HEK293 (cell line): ENCODE results near the gene EHMT1.
A peak's percentile ranks its signal among the peaks of the same experiment; 100 is the strongest.
"Not testable (repeated sequence)": the region's sequence is repeated elsewhere in the genome, so short reads cannot be mapped to it uniquely, and the experiment has no call there.

Experiments used
- CTCF ChIA-PET: fragments of 350-600 bp; formaldehyde crosslinking; extraction: SDS; loops from one replicate; lab custom pipeline; 2021; ENCODE audit warnings: antibody characterized with exemption; lab: Yijun Ruan, JAX
- POLR2A ChIA-PET: fragments of 300-600 bp; formaldehyde crosslinking; extraction: SDS; loops from one replicate; lab custom pipeline; 2020; ENCODE audit warnings: antibody characterized with exemption, inconsistent platforms; lab: Yijun Ruan, JAX
- H3K27ac ChIP-seq: fragments of 200-500 bp; sonication (Bioruptor generic); 2 replicates; pipeline ENCODE4 v1.5.1; 2014; ENCODE audit warnings: low read depth, low read length, control low read depth, inconsistent platforms; ENCODE audit errors: extremely low read depth
- H3K36me3 ChIP-seq, 2 experiments: fragments of 200-500 bp in 1 of 2; sonication (Bioruptor generic) in 1 of 2; 1 replicate in 1 of 2; 2 replicates in 1 of 2; pipeline ENCODE4 v1.5.1; 2014 to 2017; ENCODE audit warnings: inconsistent platforms in 2 of 2, low read length in 2 of 2; ENCODE audit not compliant: control insufficient read depth in 2 of 2, insufficient read depth in 1 of 2
- H3K4me1 ChIP-seq: fragments of 200-500 bp; sonication (Bioruptor generic); 2 replicates; pipeline ENCODE4 v1.5.1; 2014; ENCODE audit warnings: mild to moderate bottlenecking, low read length, inconsistent platforms; ENCODE audit not compliant: control insufficient read depth, insufficient read depth
- H3K4me3 ChIP-seq: 2 replicates; pipeline ENCODE4 v1.5.1; 2011; ENCODE audit warnings: low read depth, mild to moderate bottlenecking, control low read depth, low read length, moderate library complexity
- H3K9me3 ChIP-seq: fragments of 200-500 bp; sonication (Bioruptor generic); 2 replicates; pipeline ENCODE4 v1.5.1; 2014; ENCODE audit warnings: low read depth, low read length, inconsistent platforms; ENCODE audit not compliant: control insufficient read depth, insufficient read depth
- GLIS1 ChIP-seq: fragments of 450-650 bp; formaldehyde crosslinking; IDR thresholded peaks from 2 replicates; pipeline ENCODE4 v1.5.1; 2016; ENCODE audit warnings: missing biosample characterization, missing genetic modification characterization
- IKZF3 ChIP-seq: fragments of 450-650 bp; IDR thresholded peaks from 2 replicates; pipeline ENCODE4 v1.5.0; 2018; ENCODE audit warnings: missing biosample characterization, mild to moderate bottlenecking, missing genetic modification characterization, moderate library complexity
- KLF8 ChIP-seq: fragments of 450-650 bp; formaldehyde crosslinking; IDR thresholded peaks from 2 replicates; pipeline ENCODE4 v1.5.1; 2016; ENCODE audit warnings: missing biosample characterization, missing genetic modification characterization
- PRDM1 ChIP-seq: fragments of 450-650 bp; formaldehyde crosslinking; IDR thresholded peaks from 2 replicates; pipeline ENCODE4; 2016; ENCODE audit warnings: missing biosample characterization, missing genetic modification characterization
- SETDB1 ChIP-seq: IDR thresholded peaks from one replicate; pipeline ENCODE4 v1.6.1; 2017; ENCODE audit warnings: mild to moderate bottlenecking, low read length, moderate library complexity, mixed read lengths; ENCODE audit not compliant: insufficient read length
- ZBTB17 ChIP-seq: fragments of 450-650 bp; formaldehyde crosslinking; IDR thresholded peaks from 2 replicates; pipeline ENCODE4 v1.5.1; 2016; ENCODE audit warnings: missing biosample characterization, missing genetic modification characterization
- ZBTB48 ChIP-seq: fragments of 450-650 bp; formaldehyde crosslinking; IDR thresholded peaks from 2 replicates; pipeline ENCODE4 v1.5.1; 2016; ENCODE audit warnings: missing biosample characterization, missing genetic modification characterization
- ZIC2 ChIP-seq: fragments of 450-650 bp; formaldehyde crosslinking; IDR thresholded peaks from 2 replicates; pipeline ENCODE4 v1.5.1; 2016; ENCODE audit warnings: missing biosample characterization, missing genetic modification characterization
- ZNF114 ChIP-seq: fragments of 450-650 bp; formaldehyde crosslinking; IDR thresholded peaks from 2 replicates; pipeline ENCODE4 v1.5.0; 2017; ENCODE audit warnings: missing biosample characterization, missing genetic modification characterization
- ZNF146 ChIP-seq: fragments of 450-650 bp; formaldehyde crosslinking; IDR thresholded peaks from 2 replicates; pipeline ENCODE4 v1.5.1; 2016; ENCODE audit warnings: missing biosample characterization, missing genetic modification characterization
- ZNF16 ChIP-seq: fragments of 450-650 bp; formaldehyde crosslinking; IDR thresholded peaks from 2 replicates; pipeline ENCODE4 v1.5.1; 2016; ENCODE audit warnings: low read depth, missing biosample characterization, missing genetic modification characterization
- ZNF423 ChIP-seq: fragments of 450-650 bp; formaldehyde crosslinking; IDR thresholded peaks from 2 replicates; pipeline ENCODE4 v1.5.1; 2016; ENCODE audit warnings: missing biosample characterization, missing genetic modification characterization
- TF ChIP-seq, protein P1 (sequence below): fragments of 450-650 bp; formaldehyde crosslinking; IDR thresholded peaks from 2 replicates; pipeline ENCODE4 v1.5.1; 2016; ENCODE audit warnings: missing biosample characterization, missing genetic modification characterization
- TF ChIP-seq, protein P2 (sequence below): fragments of 450-650 bp; formaldehyde crosslinking; conservative IDR thresholded peaks from 2 replicates; pipeline ENCODE4 v1.5.1; 2016; ENCODE audit warnings: low read depth, missing biosample characterization, missing genetic modification characterization

EHMT1 gene

DNA sequence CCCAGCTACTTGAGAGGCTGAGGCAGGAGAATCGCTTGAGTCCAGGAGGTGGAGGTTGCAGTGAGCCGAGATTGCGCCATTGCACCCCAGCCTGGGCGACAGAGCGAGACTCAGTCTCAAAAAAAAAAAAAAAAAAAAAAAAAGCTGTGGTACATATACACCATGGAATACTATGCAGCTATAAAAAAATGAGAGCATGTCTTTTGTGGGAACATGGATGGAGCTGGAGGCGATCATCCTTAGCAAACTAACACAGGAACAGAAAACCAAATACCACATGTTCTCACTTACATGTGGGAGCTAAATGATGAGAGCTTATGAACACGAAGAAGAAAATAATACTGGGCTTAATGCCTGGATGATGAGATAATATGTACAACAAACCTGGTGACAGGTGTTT, 22.2 kb upstream of the EHMT1 start:
- H3K4me1 ChIP-seq, H3K9me3 ChIP-seq, H3K36me3 ChIP-seq, H3K4me3 ChIP-seq, CTCF ChIA-PET, H3K27ac ChIP-seq: not testable (repeated sequence)
- POLR2A ChIA-PET = interaction anchor here (0.6 to 3.0 kb wide), 4 partner anchors 8 to 608 kb away, joined by 3 to 17 read pairs (median 6); partner anchors contain the start of genes ARRDC1 and EHMT1
- peak; percentile 80 for TF ChIP-seq ZNF146 (tag by site-specific recombination)

DNA sequence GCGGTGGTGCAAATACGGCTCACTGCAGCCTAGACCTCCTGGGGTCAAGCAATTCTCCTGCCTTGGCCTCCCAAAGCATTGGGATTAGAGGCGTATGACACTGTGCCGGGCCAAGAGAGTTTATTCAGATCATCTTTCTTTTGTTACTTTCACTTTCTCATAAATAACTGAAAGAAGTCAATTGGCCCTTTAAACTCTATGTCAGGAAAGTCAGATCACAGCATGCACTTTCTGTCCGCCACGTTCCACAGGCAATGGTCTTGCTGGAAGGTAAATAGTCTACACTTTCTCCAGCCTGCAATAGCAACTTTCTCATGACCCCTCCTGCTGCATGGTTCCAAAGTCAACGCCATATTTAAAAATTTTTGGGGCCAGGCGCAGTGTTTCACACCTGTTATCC, 19.9 kb upstream of the EHMT1 start:
- CTCF ChIA-PET = no interaction called here

DNA sequence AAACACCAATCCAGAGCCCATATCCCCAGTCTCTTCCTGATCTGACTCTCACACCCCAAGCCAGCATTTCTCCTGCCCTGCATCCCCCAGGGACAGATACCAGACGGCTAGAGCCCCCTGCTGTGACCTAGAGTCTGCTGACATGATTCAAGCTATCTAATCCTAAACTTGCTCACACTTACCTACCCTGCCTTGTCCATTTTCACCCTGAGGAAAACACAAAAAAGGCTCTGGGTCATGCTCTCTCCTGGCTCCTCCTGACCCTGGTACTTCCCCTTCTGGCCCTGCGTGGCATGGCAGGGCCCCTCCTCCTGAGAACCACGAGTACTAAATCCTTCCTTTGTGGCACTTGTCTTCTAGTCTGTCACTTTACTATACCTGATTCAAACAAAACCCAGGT, 16.1 kb upstream of the EHMT1 start:
- no peaks in the 10 kb centered on the region for H3K36me3 ChIP-seq
- H3K9me3 ChIP-seq = no peaks in the 10 kb centered on the region
- ChIA-PET POLR2A (interaction anchor here (1.0 to 1.7 kb wide), 3 partner anchors 9 to 12 kb away, joined by 3 to 13 read pairs (median 4); partner anchors contain the start of gene ZMYND19), CTCF (interaction anchor here (1.4 kb wide), 1 partner anchor 23 kb away, joined by 8 read pairs; no protein-coding TSS in a partner anchor)
- no peak overlapping the region for H3K27ac ChIP-seq
- no peaks in the 10 kb centered on the region for H3K4me1 ChIP-seq
- TF ChIP-seq, protein P1, sequence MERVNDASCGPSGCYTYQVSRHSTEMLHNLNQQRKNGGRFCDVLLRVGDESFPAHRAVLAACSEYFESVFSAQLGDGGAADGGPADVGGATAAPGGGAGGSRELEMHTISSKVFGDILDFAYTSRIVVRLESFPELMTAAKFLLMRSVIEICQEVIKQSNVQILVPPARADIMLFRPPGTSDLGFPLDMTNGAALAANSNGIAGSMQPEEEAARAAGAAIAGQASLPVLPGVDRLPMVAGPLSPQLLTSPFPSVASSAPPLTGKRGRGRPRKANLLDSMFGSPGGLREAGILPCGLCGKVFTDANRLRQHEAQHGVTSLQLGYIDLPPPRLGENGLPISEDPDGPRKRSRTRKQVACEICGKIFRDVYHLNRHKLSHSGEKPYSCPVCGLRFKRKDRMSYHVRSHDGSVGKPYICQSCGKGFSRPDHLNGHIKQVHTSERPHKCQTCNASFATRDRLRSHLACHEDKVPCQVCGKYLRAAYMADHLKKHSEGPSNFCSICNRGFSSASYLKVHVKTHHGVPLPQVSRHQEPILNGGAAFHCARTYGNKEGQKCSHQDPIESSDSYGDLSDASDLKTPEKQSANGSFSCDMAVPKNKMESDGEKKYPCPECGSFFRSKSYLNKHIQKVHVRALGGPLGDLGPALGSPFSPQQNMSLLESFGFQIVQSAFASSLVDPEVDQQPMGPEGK (tag by site-specific recombination) = 0 out of 2 replicates have a peak, but pooled peaks have one; percentile 16
- TF ChIP-seq ZBTB48 (tag by site-specific recombination) = no peak
- 0 out of 2 replicates have a peak, but pooled peaks have one; percentile 34 for TF ChIP-seq ZNF423 (tag by site-specific recombination)
- TF ChIP-seq GLIS1 (tag by site-specific recombination) = peak; percentile 94
- TF ChIP-seq ZIC2 = peak; percentile 39
- TF ChIP-seq IKZF3 (tag by site-specific recombination) = 0 out of 2 replicates have a peak, but pooled peaks have one; percentile 22
- no peak for TF ChIP-seq SETDB1
- TF ChIP-seq ZBTB17 = peak; percentile 27; the same call in 1 of the 2 replicates
- H3K4me3 ChIP-seq = no peak overlapping the region

More for the DNA sequence above, 19.9 kb upstream of the EHMT1 start:
- Histone ChIP-seq H3K27ac (no peak overlapping the region), H3K4me1 (no peaks in the 10 kb centered on the region)
- POLR2A ChIA-PET = interaction anchor here (1.2 kb wide), 1 partner anchor 8 kb away, joined by 4 read pairs; no protein-coding TSS in a partner anchor
- TF ChIP-seq, protein P2, sequence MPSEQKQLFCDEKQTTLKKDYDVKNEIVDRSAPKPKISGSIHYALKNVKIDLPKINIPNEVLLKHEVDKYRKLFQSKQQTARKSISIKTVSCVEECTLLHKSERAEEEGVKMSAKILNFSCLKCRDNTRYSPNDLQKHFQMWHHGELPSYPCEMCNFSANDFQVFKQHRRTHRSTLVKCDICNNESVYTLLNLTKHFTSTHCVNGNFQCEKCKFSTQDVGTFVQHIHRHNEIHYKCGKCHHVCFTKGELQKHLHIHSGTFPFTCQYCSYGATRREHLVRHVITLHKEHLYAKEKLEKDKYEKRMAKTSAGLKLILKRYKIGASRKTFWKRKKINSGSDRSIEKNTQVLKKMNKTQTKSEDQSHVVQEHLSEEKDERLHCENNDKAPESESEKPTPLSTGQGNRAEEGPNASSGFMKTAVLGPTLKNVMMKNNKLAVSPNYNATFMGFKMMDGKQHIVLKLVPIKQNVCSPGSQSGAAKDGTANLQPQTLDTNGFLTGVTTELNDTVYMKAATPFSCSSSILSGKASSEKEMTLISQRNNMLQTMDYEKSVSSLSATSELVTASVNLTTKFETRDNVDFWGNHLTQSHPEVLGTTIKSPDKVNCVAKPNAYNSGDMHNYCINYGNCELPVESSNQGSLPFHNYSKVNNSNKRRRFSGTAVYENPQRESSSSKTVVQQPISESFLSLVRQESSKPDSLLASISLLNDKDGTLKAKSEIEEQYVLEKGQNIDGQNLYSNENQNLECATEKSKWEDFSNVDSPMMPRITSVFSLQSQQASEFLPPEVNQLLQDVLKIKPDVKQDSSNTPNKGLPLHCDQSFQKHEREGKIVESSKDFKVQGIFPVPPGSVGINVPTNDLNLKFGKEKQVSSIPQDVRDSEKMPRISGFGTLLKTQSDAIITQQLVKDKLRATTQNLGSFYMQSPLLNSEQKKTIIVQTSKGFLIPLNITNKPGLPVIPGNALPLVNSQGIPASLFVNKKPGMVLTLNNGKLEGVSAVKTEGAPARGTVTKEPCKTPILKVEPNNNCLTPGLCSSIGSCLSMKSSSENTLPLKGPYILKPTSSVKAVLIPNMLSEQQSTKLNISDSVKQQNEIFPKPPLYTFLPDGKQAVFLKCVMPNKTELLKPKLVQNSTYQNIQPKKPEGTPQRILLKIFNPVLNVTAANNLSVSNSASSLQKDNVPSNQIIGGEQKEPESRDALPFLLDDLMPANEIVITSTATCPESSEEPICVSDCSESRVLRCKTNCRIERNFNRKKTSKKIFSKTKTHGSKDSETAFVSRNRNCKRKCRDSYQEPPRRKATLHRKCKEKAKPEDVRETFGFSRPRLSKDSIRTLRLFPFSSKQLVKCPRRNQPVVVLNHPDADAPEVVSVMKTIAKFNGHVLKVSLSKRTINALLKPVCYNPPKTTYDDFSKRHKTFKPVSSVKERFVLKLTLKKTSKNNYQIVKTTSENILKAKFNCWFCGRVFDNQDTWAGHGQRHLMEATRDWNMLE (tag by site-specific recombination) = no peak
- TF ChIP-seq ZNF114 (tag by site-specific recombination) (no peak), PRDM1 (tag by site-specific recombination) (peak; percentile 93), KLF8 (tag by site-specific recombination) (no peak), ZNF16 (tag by site-specific recombination) (no peak)
- TF ChIP-seq, all 188 proteins: peak for 1
- Histone ChIP-seq H3K4me3 (no peak overlapping the region), H3K9me3 (no peaks in the 10 kb centered on the region), H3K36me3 (no peaks in the 10 kb centered on the region)
